Gastroesophageal sphincter (tissue), 3 donors: ENCODE measurements around the gene ARHGAP20.

Source experiments
- CTCF ChIP-seq, 4 experiments: fragments of 200-600 bp in 2 of 4; fragments of 450-650 bp in 2 of 4; sonication (generic) in 1 of 4; IDR thresholded peaks; one replicate each; pipeline ENCODE4 v1.5.1; 2017 to 2019; ENCODE audit warnings: antibody characterized with exemption in 4 of 4, mild to moderate bottlenecking in 2 of 4, moderate library complexity in 2 of 4
- EP300 ChIP-seq: sonication (generic); formaldehyde crosslinking; IDR thresholded peaks from one replicate; pipeline ENCODE4 v1.6.1; 2017; ENCODE audit warnings: antibody characterized with exemption, mild to moderate bottlenecking
- POLR2A ChIP-seq, 2 donors: fragments of 450-650 bp; IDR thresholded peaks; one replicate each; pipeline ENCODE4 v1.6.1; 2017; ENCODE audit warnings: antibody characterized with exemption in 2 of 2, mild to moderate bottlenecking in 2 of 2, moderate library complexity in 1 of 2
- POLR2AphosphoS5 ChIP-seq: sonication (generic); formaldehyde crosslinking; IDR thresholded peaks from one replicate; pipeline ENCODE4 v1.6.1; 2017; ENCODE audit warnings: antibody characterized with exemption

- no peak for TF ChIP-seq CTCF (IDR thresholded peaks at IDR 0.05)
- TF ChIP-seq EP300 = no peak
- no peak for TF ChIP-seq POLR2A (IDR thresholded peaks at IDR 0.05)
- TF ChIP-seq POLR2AphosphoS5 = no peak
Observed at GRCh38 chr11:110761131-110761530, 48.9 kb upstream of the ARHGAP20 start.
